ENCODE measurements around the gene UIMC1.
"Not testable (repeated sequence)": the region's sequence is repeated elsewhere in the genome, so short reads cannot be mapped to it uniquely, and the experiment has no call there.

UIMC1 gene

DNA sequence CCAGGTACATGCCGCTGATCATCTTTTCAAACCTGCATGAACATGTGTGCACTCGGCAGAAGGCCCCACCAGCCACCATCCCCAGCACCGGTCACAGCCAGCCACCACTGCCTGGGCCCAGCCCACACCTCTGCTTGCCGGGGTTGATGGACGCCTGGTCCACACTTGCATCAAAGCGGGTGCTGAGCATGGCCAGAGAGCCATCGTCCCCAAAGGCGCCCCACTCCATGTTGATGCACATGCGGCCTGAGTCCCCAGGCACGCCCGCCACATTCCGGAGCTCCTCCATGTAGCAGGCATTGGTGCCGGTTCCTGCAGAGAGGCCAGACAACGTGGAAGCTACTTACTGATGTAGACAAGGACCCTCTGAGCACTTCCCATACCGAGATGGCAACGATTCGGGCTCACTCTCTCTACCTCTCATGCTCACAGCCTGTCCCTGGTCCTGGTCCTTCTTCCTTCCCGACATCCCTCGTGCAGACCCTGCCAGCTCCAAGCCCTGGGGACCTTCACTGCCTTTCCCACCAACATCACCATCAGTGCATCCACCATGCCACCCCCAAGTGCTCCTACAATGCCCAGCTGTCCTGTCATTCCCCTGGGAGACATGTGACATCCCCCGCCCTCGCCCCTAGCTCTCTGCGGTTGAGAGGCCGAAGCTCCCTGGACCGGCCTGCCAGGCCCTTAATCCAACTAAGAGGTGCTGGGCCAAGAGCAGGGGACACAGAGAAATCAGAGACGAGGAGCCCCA lies 124.6 kb downstream of the UIMC1 start:
- no peak for DNase-seq

DNA sequence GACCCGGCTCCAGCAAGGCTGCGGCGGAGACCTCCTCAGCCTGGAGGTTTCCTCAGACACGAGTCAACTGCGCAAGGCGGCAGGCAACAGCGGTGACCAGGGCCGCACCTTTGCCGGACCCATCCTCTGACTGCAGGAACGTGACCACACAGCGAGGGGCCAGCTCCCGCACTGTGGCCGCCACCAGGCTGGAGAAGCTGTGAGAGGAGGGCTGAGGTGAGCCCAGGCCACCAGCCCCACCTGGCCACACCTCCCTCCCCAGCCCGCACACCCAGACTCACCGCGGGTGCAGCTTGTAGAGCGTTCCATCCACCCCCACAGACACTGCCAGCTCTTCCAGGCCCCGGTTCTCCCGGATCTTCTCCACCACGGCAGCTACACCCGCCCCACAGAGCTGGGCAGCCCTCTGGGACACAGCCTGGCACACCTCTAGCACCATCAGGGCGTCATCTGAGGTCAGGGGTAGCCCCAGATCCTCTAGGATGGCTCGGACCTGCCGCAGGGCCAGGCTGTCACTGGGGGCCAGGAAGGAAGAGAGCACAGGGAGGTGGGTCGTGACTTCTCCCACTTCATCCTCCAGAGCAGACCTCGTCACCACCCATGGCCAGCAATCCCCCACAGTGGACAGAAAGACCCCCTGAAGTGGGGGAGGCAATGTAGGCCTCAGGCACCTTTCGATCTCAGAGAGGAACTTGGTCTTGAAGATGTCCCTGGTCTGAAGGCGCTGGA lies 125.4 kb downstream of the UIMC1 start:
- no peak for DNase-seq

DNA sequence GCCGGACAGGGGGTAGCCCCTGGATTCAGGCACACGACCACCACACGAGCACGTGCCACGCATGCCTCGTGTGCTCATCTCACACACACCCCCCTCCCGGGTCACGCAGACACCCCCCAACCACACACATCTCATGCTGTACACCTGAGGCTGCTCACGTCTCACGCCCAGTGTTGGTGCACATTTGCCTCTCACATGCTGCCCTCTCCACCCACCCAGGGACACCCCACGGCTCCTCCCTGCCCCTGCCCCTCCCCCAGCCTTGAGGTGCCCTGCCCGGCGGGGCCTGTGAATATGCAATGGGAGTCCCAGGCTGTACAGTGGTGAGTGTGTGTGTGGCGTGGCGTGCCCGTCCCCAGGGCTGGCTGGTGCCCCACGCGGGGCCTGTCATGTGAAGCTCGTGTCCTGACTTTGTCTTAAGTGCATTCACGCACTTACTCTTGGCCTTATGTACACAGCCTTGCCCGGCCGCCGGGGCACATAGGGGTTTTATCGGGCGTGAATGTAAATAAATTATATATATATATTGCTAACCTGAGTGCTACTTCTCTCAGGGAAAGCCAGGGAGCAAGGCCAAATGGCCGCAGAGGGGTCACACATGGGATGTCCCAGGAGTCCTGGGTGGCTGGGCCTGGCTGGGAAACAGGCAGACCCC lies 126.1 kb downstream of the UIMC1 start:
- no peak for DNase-seq

DNA sequence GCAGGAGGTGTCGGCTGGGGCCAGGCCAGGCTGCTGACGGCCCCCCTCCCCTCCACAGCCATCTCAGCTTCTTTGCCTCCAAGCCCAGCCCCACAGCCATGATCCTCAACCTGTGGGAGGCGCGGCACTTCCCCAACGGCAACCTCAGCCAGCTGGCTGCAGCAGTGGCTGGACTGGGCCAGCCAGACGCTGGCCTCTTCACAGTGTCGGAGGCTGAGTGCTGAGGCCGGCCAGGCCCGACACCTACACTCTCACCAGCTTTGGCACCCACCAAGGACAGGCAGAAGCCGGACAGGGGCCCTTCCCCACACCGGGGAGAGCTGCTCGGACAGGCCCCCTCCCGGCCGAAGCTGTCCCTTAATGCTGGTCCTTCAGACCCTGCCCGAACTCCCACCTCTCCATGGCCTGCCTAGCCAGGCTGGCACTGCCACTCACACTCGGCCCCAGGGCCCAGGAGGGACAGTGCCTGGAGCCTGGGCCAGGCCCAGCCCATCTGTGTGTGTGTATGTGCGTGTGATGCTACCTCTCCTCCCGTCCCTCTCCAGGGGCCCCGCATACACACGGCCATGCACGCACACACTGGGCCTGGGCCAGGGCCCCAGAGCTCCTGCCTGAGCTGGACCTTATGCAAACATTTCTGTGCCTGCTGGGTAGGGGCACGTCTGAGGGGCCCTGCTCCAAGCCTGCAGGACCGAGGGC lies 126.8 kb downstream of the UIMC1 start:
- no peak for DNase-seq

DNA sequence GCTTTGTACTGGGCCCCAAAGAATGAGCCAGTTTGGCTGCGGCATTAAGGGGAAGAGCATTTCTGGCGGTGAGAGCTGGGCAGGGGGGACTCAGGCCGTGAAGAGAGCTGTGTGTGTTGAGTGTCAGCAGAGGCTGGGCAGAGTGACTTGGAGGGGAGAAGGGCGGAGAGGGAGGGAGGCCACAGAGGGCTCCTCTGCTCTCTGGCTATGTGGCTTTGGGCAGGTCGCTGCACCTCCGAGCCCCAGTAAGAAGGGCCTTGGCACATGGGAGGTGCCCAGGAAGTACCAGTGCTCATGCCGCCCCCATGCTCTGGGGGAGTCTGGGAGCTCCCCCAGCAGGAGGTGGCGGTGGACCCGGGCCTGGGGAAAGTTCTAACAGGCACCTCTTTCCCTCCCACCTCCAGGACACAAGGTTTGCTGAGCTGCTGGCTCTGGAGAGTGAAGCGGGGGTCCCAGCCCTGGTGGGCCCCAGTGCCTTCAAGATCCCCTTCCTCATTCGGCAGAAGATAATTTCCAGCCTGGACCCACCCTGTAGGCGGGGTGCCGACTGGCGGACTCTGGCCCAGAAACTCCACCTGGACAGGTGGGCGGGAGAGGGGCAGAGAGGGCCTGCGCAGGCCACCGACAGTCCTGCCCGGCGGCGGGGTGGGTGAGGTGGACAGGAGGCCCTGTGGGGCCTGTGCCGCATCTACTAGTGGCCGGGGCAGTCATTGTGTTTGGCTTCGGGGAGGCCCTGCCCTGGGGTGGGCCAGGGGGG lies 127.5 kb downstream of the UIMC1 start:
- no peak for DNase-seq

DNA sequence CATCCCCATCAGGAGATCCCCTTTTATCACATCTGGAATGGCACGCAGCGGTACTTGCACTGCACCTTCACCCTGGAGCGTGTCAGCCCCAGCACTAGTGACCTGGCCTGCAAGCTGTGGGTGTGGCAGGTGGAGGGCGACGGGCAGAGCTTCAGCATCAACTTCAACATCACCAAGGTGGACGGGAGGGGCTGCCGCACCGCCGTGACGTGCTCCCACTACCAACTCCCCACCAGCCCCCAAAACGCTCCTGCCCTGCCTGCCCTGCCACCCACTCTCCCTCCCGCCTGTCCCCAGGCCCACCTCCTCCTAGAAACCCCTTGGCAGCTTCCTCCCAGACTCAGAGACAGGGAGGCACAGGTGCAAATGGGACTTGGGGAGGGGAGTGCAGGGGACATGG lies 128.1 kb downstream of the UIMC1 start:
- DNase-seq: no peak

DNA sequence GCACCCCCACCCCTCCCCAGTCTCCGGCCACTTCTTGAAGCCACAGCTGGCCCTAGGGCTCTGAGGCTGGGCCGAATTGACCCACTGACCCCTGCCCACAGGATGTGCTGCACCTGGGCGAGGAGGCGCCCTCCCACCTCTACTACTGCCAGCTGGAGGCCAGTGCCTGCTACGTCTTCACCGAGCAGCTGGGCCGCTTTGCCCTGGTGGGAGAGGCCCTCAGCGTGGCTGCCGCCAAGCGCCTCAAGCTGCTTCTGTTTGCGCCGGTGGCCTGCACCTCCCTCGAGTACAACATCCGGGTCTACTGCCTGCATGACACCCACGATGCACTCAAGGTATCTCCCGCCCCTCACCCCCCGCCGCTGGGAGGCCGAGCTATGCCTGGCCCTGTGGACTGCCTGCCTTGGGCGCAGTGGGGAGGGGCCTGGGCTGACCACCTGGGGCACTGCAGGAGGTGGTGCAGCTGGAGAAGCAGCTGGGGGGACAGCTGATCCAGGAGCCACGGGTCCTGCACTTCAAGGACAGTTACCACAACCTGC lies 128.7 kb downstream of the UIMC1 start:
- no peak for DNase-seq

DNA sequence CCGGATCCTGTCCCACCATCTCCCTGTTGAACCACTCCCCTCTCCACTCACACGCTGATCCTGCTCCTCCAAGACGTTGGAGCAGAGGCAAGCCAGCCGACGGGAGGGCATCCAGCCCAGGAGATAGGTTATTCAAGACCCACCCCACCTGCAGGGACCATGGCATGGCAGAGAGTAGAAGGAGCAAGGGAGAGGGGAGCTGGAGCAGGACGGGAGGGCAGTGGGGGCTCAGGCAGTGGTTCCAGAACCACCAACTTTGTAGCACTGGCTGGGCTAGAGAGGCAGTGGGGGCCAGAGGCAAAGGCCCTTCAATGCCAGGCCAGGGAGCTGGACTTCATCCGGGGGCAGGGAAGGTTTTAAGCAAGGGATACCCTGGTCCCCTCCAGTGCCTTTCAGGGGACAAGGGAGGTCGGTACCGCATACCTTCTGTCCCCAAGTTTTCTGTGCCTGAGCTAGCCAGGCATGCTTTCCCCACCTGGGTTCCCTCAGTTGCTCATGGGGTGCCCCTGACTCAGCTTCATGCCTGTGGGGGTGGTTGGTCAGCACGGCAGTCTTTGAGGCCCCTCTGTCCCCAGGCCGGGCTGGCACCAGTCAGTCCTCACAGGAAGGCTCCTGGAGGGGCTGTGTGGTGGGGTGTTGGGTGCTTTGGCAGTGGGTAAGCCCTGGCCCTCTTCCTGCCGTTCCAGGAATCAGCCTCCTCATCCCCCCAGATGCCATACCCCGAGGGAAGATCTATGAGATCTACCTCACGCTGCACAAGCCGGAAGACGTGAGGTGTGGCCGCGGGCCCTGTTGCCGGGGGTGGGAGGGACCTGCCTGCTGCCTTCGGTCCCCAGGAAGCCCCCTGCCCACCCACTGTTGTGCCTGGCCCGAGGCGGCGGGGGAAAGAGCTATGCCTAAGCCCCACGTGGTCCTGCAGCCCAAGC lies 129.8 kb downstream of the UIMC1 start:
- DNase-seq: no peak

DNA sequence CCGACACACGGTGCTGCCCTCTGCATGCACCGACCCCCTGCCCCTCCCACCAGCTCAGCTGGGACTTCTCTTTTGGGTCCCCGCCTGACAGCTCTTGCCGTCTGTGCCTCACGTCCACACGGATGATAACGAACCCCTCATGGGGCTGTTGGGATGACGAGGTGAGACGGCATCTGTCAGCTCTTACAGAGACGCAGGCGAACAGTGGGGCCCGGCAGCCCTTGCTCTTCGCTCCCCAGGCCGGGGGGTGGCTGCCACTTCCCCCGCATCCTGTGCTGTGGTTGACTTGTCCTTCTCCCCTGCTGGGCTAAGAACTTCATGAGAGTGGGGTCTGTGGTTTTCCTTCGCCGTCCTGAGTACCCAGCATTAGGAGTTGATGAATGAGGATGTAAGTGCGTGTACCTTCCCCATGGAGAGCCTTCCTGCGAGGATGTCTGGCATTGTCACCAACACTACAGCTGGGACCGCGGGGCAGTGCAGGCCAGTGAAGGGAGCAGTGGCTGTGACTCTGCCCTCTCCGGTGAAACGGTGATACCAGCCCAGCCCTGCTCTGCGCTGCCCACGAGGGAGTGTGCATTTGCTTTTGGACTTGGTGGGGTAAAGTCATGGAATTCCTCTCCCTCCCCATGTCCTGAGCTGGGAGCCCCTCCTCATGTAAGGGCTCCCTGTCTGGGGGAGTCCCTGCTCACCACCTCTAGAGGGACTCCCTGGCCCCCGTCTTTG lies 130.6 kb downstream of the UIMC1 start:
- no peak for DNase-seq

DNA sequence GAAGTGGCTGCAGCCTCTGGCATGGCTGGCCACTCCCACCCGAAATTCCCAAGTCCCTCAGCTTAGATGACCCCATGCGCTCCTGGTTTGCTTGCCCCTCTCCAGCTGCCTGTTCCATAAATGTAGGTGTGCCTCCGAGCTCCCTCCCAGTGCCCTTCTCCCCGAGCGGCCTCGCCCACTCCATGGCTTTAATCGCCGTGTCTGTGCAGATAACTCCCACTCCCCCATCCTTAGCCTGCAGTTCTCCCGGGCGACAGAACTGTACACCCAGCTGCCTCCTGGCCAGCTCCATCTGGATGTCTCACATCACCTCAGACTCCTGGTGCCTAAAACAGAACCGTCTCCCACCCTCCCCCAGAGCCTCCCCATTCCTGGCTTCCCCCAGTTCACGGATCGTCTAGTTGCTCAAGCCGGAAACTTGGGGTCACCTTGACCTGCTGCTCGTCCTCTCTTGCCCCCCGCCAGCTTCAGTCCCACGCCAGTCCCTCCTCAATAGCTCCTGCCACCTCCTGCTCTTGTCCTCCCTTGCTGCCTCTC lies 131.5 kb downstream of the UIMC1 start:
- no peak for DNase-seq

DNA sequence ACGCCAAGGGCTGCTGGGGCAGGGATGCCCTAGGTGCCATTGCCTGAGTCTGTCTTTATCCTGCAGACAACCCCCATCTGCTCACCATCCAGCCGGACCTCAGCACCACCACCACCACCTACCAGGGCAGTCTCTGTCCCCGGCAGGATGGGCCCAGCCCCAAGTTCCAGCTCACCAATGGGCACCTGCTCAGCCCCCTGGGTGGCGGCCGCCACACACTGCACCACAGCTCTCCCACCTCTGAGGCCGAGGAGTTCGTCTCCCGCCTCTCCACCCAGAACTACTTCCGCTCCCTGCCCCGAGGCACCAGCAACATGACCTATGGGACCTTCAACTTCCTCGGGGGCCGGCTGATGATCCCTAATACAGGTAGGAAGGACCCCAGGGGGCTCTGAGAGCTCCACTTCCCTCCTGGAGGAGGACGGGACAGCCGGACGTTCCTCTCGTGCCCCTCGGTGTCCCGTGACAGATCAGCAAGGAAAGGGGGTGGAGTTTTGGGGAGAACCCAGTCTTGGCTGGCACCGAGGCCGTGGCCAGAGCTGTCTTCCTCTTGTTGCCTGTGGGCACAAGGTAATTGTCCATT lies 132.3 kb downstream of the UIMC1 start:
- no peak for DNase-seq

DNA sequence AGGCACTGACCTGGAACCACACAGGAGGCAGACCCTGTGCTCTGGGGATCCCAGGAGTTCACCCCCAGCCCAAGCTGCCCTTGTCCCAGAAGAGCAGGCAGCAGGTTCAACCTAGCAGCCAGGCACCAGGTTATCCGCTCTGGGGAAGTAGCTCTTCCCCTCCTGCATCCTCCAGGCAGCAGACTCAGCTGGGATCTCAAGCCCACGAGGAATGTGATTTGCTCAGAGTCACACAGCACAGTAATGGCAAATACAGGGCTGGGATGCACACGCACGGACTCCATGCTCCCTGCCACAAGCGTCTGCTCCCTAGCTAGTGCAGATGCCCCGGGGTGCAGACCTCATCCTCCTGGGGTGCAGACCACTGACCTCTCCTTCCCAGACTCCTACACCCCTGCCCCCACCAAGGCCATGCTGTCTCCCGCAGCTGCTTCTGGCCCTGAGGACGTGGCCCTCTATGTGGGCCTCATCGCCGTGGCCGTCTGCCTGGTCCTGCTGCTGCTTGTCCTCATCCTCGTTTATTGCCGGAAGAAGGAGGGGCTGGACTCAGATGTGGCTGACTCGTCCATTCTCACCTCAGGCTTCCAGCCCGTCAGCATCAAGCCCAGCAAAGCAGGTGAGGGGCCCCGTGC lies 132.9 kb downstream of the UIMC1 start:
- no peak for DNase-seq

DNA sequence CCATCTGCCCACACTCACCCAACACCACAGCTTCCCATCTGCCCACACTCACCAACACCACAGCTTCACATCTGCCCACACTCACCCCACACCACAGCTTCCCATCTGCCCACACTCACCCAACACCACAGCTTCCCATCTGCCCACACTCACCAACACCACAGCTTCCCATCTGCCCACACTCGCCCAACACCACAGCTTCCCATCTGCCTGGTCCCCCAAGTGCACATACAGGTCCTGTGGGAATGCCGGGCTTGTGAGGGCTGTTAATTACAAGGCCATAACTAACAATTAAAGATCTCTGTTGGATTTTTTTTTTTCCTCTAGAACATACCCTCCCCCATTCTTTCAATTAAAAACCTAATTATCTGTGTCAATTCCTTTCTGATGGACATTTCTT lies 133.6 kb downstream of the UIMC1 start:
- DNase-seq: not testable (repeated sequence)

DNA sequence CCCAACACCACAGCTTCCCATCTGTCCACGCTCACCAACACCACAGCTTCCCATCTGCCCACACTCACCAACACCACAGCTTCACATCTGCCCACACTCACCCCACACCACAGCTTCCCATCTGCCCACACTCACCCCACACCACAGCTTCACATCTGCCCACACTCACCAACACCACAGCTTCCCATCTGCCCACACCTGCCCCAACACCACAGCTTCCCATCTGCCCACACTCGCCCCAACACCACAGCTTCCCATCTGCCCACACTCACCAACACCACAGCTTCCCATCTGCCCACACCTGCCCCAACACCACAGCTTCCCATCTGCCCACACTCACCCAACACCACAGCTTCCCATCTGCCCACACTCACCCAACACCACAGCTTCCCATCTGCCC lies 134.0 kb downstream of the UIMC1 start:
- DNase-seq: not testable (repeated sequence)

DNA sequence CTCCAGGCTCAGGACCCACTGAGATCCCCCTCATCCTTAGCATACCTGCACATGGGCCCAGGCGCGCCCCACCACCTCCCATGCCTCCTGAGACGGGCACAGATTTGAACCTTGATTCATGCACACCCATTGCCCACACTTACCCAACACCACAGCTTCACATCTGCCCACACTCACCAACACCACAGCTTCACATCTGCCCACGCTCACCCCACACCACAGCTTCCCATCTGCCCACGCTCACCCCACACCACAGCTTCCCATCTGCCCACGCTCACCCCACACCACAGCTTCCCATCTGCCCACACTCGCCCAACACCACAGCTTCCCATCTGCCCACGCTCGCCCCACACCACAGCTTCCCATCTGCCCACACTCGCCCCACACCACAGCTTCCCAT lies 135.9 kb downstream of the UIMC1 start:
- not testable (repeated sequence) for DNase-seq

DNA sequence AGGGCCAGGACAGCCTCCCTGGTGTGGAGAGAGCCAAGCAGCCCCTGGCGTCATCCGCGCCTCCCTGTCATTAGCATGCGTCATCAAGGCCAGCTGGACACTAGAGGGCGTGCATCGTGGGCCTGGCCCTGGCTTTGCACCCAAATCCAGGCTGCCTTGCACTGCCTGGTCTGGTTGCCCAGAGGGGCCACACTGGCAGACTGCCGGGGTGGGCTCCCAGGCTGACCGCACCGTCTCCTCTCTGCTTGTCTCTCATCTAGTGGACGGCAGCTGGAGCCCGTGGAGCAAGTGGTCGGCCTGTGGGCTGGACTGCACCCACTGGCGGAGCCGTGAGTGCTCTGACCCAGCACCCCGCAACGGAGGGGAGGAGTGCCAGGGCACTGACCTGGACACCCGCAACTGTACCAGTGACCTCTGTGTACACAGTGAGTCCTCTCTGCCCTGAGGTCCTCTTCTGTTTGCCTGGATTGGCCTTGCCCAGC lies 136.4 kb downstream of the UIMC1 start:
- DNase-seq: no peak

DNA sequence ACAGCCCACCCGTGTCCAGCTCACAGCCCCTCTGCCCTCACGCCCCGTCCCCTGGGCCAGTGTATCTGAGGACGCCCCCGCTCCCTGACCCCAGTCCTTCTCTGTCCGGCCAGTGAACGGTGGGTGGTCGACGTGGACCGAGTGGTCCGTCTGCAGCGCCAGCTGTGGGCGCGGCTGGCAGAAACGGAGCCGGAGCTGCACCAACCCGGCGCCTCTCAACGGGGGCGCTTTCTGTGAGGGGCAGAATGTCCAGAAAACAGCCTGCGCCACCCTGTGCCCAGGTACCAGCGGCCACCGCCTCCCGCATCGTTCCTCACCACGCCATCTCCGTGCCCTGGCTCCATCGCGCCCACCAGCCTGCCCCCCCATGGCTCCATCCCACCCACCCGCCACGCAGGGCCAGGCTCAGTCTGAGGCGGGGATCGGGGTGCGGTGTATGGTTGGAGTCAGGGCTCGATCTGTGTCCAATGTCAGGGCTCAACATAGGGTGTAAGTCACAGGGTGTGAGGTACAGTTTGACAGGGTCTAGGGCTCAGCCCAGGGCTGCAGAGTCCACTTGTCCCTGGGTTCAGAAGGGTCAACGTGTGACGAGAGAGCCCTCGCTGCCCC lies 137.0 kb downstream of the UIMC1 start:
- DNase-seq: no peak

DNA sequence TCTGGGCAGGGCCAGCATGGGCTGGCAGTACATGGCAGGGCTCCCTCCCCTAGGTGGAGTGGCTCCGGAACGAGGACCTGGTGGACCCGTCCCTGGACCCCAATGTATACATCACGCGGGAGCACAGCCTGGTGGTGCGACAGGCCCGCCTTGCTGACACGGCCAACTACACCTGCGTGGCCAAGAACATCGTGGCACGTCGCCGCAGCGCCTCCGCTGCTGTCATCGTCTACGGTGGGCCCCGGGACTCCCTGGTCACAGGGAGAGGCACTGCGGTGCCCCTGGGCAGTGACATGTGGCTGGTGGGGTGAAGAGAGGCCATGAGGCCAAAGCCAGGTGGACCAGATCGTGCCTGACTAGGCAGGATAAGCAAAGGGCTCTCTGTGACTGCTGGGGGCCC lies 137.8 kb downstream of the UIMC1 start:
- no peak for DNase-seq

DNA sequence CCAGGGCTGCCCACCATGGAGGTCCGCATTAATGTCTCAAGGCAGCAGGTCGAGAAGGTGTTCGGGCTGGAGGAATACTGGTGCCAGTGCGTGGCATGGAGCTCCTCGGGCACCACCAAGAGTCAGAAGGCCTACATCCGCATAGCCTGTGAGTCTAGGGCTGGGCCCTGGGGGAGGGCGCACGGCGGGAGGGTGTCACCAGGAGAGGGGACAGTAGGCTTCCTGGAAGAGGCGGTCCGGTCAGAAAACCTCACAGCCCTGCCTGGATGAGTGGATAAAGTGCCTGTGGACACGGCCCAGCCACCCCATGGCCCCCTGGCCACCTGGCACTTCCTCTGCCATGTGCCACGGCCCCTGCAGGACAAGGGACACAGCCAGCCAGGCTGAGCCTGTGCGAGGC lies 138.5 kb downstream of the UIMC1 start:
- DNase-seq: no peak
